HCT116 (cell line): Measurements from ENCODE around the gene PSMA6.

ENCODE experiments used
- EGR1 ChIP-seq: IDR thresholded peaks from 2 replicates; pipeline ENCODE4 v1.6.1; 2012; ENCODE audit warnings: low read depth
- EZH2phosphoT487 ChIP-seq: fragments of 200-600 bp; IDR thresholded peaks from 2 replicates; pipeline ENCODE4 v1.6.1; 2018; ENCODE audit warnings: antibody characterized with exemption, borderline replicate concordance
- MAX ChIP-seq: IDR thresholded peaks from 2 replicates; pipeline ENCODE4 v1.6.1; 2012
- POLR2A ChIP-seq: IDR thresholded peaks from 2 replicates; pipeline ENCODE4 v1.7.0; 2011; ENCODE audit warnings: borderline replicate concordance; ENCODE audit not compliant: insufficient read depth, insufficient read length; ENCODE audit errors: extremely low read depth
- POLR2AphosphoS5 ChIP-seq: IDR thresholded peaks from 2 replicates; pipeline ENCODE4 v1.6.1; 2011; ENCODE audit warnings: mild to moderate bottlenecking, low read depth, low read length, moderate library complexity
- ZFX ChIP-seq: fragments of 450-650 bp; IDR thresholded peaks from 2 replicates; pipeline ENCODE4 v1.6.1; 2017

- no peak for TF ChIP-seq EZH2phosphoT487
- no peak for TF ChIP-seq MAX
- TF ChIP-seq EGR1, result no peak
- TF ChIP-seq POLR2AphosphoS5, result no peak
- TF ChIP-seq ZFX, result no peak
- TF ChIP-seq POLR2A, result no peak
Measured at GRCh38 chr14:35351497-35351896, 59.3 kb downstream of the PSMA6 start.
